Tongue (tissue), 2 donors: ENCODE measurements around the gene PBX3. TPM values are rescaled to one million over a fixed set of nuclear protein-coding genes. Genes with fewer than 3 reads are reported as not detected.

ENCODE experiments used
- DNase-seq: peaks from one replicate; pipeline ENCODE4 v3.0.0-alpha.2; 2015
- total RNA-seq: library from RNA; depleted of rRNA; stranded (reverse); fragments of >200 nt; gene quantifications from one replicate; pipeline ENCODE4 v1.2.3, GENCODE V29; 2014

The PBX3 gene
- total RNA-seq, 1 donor from 2014 or later = 33.1 TPM

DNA sequence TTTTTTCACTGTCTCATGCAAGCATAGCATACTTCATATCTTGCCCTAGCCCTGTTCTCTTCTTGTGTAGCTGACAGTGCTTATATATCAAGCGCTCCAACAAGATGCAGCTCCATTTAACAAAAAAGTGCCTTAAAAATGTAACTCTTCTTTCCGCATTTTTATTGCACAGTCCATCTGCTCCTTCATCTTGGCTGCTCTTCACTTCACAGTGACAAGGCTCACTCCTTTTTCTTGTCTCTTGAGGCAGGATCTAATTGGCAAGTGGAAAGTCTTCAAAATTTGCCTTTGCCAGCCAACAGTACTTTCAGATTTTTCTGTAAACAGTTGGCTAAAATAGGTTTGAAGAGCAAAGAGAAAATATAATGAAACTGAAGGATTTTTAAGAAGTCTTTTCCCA lies 161.8 kb downstream of the PBX3 start:
- DNase-seq = no peak

DNA sequence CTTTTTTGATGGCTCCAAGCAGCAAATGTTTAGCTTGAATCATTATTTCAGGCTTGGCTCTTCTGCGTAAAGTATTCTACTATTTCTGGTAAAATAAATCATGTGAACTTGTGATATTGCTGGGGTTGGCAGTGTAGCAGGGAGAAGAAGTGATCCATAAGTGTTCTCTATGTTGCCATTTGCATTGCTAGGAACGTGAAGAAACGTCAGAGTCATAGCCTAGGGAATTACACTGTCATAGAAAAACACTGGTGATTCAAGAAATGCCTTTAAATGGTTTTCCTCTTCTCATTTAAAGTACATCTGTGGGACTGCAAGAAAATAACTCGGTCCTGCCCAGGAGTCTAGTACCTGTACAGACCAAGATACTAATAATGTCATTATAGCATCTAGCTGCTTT lies 162.3 kb downstream of the PBX3 start:
- DNase-seq = no peak

DNA sequence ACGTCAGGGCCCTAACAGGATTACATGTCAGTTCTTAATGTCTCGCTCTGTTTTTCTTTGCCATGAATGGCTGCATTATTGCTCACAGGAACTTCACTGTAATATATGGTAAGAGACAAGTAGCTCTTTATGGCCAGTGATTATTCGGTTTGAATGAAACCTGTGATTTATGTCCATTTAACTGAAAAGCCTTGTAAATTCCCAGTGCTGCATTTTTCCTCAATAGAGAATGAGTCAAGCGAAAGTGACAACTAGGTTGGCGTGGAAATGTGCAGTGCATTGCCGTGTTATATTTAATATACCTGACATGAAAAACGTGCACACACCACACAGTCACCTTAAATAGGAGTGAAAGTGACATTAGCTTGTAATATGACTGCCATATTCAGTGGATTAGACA lies 163.1 kb downstream of the PBX3 start:
- no peak for DNase-seq

DNA sequence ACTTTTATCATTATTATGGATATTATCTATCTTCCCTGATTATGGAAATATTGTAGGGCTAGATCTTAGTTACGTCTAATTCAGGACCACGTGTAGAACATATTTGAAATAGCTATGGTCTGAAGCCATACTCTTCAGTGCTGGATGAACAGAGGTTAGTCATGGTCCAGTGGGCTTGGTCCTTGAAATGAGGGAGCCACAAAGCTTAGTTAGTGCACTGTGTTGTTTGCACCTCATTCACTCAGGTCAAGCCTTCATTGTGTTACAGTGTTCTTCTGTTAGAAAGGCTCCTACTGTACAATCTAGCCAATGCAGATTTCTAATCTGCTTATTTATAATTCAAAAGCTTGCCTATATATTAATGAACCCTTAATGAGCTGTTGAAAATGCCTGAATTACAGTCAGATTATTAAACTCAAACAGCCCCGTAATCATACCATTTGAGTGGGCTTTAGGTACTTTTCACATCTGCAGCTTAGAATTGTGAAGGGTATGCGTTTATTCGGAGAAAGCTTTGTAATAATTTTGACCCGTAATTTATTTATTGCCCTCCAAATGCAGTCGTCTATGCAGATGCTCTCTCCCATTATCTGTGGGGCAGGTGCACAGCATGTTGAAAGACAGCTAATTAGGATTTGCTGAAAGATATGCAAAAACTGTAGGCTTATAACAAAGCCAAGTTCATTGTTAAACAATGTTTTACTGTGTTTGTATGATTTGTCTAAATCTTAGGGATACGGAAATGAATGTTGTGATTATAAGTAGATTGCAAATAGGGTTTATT lies 164.9 kb downstream of the PBX3 start:
- DNase-seq = no peak

DNA sequence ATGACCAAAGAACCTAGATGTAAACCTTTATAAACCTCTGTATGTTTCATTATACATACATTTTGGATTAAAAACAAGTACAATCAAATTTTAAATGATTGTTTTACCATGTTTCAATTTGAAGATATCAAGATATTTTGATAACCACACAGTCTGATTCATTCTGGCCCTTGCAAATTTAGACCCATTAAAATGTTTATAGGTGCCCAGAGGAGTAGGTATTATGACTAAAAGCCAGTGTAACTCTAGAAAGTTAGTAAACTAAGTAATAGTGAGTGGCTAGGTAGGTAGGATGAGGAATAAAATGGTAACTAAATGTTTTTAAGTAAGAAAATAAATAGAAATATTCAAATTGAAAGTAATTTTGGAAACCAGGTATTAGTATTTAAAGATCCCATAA lies 165.5 kb downstream of the PBX3 start:
- DNase-seq = no peak

DNA sequence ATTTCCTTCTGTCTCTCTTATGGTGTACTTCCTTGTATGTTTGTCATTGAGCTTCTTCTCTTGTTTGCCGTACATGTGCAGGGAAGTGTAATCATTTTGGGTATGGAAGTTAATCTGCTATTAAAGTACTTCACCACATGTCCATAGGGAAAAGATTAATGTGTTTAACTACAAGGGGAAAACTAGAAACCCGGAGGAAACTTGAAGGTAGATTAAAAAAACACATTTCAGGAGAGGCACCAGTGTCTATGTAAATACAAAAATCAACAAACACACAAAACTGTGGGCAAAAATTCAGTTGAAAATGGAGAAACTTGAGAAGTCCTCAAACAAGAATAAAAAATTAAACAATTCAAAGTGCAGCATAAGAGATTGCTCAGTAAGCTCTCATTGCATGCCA lies 166.4 kb downstream of the PBX3 start:
- no peak for DNase-seq

DNA sequence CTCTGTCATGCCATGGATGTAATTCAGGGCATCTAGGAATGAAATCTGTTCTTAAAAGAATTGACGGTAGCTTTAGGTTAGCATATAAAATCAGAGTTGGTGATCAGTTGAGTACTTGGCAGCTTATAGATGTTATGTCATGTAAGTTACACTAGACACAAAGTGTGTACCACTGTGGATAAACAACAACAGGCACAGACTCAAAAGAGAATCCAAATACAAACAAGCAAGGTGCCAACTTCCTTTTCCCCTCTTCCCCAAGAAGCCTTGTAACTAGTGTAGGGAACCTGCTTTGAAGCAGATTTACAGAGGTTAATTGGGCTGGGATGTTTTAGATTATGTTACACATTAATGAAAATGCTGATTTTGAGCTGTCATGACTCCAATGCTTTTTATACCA lies 167.2 kb downstream of the PBX3 start:
- no peak for DNase-seq

DNA sequence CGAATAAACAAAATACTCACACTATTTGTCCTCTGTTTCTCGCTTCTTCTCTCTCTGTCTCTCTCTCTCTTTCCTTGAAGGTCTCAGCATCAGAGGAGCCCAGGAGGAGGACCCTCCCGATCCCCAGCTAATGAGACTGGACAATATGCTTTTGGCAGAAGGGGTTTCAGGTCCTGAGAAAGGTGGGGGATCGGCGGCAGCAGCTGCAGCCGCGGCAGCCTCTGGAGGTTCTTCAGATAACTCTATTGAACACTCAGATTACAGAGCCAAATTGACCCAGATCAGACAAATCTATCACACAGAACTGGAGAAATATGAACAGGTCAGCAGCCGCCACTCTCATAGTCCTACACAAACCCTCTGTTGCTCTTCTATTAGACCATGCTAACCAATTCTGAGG lies 168.4 kb downstream of the PBX3 start:
- DNase-seq = no peak

DNA sequence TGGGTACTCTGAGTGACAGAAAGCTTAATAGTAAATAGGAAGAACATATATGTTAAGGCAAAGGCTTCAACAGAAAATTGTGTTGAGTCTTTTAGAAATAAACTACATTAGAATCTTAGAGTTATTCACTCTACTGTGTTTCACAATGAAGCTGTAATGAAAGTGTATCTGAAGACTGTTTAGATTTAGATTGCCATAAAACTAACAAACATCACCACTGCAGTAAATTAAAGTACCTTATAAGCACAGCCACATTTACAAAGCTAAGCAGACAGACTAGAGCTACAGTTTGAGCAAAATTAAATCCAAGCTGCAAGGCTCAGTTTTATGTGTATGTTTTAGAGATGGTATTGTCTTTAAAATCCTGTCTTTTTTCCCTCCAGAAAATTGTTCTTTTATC lies 172.4 kb downstream of the PBX3 start:
- DNase-seq = no peak

DNA sequence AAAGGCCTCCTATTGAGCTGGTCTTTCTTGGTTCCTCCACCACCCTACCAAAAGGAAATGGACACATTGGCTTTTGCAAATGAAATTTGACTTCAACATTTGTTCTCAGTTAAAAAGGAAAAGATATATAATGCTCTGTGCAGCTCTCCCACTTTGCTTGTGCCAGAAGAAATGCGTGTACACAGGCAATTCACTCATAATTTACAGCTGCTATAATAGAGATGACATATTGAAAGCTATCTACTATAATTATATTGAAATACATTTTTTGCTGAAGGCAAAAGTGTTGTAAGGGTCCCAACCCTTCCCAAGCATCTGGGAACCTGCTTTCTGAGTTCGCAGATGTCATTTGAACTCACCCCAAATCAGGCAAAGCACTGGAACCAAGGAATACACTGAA lies 173.2 kb downstream of the PBX3 start:
- no peak for DNase-seq

DNA sequence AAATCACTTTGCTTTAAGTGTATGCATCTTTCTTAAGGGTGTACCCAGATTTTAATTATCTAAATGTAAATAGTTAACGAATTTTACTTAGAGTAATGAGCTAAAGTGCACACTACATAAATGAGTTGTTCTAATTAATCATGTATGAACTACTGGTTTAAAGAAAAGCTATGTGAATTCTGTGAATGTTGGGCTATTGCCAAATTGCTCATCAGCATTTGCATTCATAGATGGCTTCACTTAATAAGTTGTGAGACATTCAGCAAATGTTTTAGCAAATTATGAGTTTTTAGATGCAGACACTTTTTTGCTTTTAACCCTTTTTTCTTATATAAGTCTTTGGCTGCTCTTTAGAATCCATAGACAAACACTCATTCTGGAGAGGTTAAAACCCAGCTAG lies 175.7 kb downstream of the PBX3 start:
- no peak for DNase-seq

DNA sequence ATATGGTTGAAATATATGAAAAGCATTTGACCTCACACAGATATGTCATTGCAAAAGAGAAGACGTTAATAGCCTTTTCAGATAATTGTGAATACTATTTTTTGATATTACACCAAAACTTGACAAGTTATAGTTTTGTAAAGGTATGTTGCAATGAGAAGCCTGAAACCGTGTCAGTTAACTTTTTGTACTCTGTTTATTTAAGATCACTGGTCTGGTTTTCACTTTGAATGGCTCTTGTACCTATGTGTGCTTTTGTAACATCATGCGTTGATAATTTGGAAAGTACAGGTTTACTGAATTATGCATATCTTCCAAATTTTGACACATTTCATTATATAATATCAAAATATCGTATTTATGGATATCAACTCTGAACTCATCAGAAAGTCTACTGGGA lies 177.2 kb downstream of the PBX3 start:
- no peak for DNase-seq

DNA sequence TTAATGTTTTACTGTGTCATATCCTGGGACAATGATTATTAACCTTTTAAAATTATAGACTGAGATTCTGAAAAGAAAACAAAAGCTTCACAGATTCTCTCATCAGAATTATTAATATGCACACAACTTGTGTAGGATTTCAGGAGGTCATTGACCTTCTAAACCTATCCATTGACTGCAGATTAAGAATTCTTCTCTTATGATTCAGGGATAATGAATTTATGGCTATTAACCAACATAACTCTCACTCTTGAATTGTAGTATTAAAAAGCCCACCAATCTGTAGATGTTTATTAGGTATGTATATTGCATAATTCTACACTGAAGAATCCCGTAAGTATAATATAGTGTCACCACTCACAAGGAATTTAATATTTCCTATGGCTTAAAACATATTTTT lies 179.8 kb downstream of the PBX3 start:
- DNase-seq = no peak

DNA sequence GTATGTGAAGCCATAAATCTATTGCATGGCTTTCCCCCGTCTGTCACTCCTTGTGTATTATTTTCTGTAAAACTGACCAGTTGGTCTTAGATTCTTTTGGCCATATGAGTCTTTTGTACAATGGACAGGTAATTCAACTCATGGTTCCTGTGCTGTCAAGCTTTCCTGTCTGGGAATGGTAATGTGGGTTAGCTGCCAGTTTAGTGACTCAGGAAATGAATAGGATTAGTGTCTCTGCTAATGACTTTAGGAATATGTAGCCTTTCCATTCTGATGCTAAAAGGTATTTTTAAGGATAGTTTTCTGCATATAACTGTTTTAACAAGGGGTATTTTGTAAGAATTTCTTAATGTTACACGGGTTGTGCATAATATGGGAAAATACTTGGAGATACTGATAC lies 182.7 kb downstream of the PBX3 start:
- no peak for DNase-seq

DNA sequence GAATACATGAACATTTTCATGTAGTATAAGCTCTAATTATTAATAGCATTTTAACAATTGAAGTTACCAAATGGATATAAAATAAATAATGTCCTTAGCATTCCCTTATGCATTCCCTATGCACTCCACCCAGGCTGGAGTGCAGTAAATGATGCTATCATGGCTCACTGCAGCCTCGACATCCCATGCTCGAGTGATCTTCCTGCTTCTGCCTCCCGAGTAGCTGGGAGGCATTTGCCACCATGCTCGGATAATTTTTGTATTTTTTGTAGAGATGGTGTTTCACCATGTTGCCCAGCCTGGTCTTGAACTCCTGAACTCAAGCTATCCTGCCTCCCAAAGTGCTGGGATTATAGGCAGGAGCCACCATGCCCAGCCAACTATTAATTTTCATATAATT lies 184.0 kb downstream of the PBX3 start:
- no peak for DNase-seq

DNA sequence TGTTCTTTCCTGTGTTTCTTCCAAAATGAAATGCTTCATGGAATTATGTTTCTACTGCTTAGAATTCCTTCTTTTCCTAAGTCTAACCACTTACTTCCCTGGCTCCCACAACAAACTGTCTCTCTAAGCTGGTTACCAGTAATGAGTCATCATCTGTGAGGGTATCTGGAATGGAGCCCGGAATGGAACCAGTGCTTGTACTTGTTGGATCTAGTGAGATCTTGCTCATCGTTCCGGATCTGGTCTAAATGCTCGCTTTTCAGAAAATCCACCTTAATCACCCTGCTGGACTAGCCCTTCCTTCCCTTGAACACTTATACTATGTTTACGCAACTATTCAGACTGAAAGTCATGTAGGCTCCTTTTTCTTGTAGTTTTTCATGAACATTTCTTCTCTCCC lies 184.8 kb downstream of the PBX3 start:
- peak; percentile 66 for DNase-seq

DNA sequence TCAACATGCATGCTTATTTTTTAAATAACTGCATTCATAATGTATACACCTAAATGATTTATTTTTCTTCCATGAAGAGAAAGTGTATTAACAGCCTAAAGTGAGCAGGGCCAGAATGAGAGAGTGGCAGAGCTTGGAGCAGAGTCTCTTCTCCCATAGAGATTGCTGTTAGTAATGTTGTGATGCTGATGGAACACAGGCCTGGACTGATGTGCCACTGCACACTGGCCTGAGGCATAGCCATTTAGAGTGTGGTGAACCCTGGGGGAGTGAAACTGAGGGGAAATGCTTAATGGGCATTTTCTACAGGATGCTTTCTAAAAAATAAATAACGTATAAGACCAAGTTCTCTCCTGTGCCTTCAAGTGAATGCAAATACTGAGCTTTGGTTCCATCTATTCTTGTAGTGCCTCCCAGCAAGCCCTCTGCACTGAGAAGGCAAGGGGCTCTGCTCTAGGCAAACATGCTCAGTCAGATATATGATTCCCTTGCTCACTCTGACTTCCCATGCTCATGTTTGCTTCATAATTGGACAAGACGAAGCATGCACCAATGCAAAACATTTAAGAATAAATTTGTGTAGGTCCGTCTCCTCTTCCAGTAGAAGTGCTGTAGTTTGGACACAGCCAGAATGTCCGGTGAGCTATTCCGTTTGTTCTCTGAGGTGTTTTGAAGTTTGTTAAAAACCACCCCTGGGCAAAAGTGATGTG lies 185.7 kb downstream of the PBX3 start:
- DNase-seq = no peak

DNA sequence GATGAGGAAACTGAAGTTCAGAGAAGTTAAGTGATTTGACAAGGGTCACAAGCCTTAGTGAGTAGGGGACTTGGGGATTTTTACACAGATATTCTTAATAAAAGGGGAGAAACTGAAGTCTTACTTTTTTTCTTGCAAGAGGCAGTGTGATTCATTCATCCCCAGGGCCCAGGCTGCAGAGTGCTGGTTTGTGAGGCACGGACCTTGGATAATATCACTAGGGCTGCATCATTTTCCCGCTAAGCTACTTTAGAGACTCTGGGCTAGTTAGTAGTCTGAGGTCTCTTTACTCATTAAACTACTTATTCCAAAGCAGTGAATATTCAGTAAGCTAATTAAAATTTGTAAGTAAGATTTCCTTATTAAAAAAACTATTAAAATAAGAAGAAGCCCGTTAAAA lies 195.0 kb downstream of the PBX3 start:
- DNase-seq = no peak

DNA sequence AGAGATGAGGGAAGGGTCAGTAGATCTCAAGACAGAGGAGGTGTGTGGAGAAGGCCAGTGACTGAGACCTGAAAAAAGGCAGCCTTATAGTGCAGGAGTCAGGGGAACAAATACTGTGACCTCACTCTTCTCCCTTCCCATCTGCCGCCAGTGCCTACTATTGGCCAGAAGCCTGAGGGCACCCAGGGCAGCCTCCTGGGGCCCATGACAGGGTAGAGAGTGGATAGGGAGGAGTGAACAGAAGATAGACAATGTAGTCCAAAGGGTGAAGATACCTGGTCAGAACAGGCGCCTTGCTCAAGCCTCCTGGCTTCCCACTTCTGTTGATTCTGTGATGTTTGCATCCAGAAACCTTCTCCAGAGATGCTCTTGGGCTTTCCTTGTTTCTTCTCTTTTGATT lies 196.7 kb downstream of the PBX3 start:
- no peak for DNase-seq

DNA sequence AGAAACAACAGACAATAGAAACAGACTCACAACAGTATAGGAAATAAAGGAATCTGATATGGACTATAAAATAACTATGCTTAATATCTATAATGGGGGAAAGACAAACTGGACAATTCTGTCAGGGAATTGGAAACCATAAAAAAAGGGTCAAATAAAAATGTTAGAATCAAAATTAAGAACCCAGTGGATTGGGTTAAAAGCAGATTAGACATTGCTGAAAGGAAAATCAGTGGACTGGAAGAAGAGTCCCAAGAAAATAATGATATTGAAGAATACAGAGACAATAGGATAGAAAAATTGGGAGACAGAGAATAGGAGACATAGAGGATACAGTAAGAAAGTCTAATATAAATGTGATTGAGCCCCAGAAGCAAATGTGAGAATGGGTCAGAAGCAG lies 199.2 kb downstream of the PBX3 start:
- DNase-seq = no peak

DNA sequence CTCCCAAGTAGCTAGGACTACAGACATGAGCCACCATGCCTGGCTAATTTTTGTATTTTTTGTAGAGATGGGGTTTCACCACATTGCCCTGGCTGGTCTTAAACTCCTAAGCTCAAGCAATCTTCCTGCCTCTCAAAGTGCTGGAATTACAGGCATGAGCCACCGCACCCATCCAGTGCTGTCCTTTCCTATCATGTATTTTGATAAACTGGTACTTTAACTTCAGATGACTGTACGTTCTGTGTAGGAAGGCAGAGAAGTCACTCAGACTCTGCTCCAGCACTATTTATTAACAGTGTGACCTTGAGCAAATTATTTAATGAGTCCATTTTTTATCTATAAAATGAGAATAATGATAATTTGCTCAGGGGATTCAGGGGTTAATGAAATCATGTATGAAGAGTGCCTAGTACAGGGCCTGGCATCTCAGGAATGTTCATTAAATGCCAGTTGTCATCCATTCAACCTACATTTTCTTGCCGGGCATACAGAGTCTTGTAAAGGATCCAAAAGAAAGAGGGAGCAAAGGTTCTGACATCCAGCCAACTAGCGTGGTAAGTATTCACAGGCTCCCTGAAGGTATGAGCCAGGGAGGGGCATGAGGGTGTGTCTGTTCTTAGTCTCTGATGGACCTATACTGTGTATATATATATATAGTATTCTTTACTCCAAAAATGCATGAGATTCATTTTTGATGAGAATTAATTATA lies 201.9 kb downstream of the PBX3 start:
- DNase-seq = peak; percentile 13

DNA sequence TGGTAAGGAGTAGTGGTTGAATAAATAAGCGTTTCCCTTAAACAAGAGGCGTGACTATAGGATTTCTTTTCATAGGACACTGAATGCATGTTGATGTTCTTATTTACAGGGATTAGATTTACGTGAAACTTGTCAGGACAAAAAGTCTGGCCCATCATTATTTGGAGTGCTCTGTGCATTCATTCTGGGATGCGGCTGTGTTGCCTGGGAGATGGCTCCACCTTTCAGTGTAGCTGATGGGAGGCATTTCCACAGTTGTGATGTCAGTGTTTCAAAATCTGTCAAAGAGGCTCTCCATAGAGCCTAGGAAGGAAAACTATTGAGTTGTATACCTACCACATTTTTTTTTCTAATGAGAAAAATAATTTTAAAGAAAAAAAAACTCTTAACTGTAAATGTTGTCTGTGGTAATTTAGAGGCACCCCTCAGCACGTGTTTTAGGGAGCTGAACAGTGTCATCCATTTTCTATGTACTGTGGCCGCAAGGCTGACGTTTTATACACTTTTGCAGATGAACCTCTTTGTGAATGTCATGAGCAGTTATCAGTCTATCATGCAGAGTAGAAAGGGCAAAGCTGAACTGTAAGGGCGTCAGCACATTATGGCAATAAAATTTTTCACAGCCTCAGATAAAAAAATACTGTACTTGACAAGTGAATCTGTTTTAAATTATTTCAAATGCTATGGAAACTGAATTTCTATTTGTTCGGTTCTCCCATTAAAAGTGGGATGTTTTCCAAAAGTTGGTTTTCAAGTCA lies 202.7 kb downstream of the PBX3 start:
- DNase-seq = no peak
